Activated effector memory CD4-positive, alpha-beta T cell treated with anti-CD3 and anti-CD28 coated beads, Interleukin-2, amount 50 U/mL, for 16 hours (primary cell): ENCODE results near the gene PKP4.

Experiments used
- DNase-seq: peaks from one replicate; pipeline ENCODE4 v3.0.0-alpha.2; 2020

PKP4 gene

DNA sequence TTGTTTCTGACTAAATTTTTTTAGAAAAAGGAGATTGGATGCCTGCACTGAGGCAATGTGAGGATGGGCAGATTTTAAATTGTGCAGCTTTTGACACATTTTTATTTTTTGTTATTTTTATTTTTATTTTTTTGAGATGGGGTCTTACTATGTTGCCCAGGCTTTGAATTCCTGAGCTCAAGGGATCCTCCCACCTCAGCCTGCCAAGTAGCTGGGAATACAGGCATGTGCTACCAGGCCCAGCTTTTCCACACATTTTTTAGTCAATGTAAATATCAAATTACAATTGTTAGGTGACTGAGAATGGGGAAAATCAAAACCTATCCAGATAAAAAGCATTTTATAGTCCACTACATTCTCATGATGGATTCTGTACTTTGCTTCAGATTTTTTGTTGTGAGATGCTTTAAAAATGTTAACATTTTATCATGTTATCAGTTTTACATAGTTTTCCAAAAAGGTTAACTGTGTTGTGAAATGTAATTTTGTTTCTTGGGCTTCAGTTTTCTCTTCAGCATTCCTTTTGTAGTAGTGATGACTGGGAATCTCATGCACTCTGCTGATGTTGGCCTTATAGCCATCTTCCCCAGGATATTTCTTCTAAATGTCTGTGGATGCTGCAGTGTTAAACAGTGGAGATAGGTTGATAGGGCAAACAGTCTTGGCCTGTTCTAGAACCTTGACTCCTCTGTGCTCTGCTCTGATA, 41.4 kb downstream of the PKP4 start:
- DNase-seq = no peak

DNA sequence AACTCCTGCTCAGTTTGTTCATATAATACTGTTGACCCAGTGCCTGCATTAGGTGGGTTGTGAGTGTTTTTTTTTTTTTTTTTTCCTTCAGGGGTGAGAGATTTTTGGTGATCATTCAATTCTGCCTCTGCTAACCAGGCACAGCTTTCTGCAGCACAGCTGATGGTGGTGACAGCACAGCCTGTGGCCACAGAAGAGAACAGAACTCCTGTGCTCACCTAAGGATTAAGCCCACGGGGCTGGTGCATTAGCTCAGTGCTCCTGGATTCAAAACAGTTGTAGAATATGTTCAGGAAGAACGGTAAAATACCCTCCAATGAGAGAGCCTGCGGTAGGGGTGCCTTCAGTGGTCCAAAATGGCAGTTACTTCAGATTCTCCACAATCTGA, 42.0 kb downstream of the PKP4 start:
- no peak for DNase-seq

DNA sequence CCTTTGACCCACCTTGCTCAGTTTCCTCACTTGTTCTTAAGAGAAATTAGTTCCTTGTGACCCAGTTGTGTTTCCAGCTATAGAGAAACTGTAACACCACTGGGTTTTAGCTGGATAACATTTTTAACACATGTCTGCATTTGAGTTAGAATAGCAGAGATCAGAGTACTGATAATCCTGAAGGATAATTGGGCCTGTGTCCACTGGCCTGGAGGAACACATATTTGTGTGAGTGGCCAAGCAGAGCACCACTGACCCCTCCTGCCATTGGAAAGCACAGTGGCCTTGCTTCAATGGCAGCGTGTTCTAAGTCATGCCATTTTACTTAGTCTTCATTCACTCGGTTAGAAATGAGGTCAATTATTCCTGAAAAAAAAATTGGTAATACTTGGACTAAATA, 42.6 kb downstream of the PKP4 start:
- DNase-seq = no peak

DNA sequence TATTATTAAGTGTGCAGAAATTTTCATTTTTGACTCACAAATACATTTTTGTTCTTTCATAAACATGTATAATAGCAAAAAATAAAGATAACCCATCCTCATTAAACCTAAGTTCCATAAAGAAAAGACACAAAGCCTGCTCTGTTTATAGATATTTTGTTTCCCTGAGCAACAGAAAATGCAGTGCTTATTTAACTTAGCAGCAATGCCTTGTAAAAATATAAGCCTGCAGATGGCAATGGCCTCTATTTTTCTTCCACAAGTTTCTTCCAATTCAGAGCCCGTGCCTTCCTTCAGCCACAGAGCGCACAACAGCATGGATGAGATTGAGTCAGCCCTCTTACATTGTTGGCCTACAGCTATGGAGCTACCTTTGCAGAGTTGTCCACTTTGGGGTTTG, 43.6 kb downstream of the PKP4 start:
- no peak for DNase-seq

DNA sequence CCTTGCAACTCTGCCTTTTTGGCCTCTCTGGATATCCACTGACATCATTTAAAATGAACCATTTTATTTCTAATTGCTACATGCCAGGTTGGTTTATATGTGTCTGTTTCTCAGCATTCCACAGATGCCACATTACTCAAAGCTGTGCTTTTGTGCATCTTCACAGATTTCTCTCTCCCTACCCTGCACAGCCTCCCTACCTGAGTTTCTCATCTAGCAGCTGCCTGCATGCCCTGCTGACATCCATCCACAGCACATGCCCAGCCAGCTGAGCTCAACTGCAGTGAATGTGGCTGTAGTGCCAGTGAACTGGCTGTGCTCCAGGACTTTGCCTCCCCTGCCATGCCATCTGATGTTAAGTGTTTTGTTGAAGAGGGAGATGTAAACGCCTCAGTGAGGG, 44.5 kb downstream of the PKP4 start:
- no peak for DNase-seq

DNA sequence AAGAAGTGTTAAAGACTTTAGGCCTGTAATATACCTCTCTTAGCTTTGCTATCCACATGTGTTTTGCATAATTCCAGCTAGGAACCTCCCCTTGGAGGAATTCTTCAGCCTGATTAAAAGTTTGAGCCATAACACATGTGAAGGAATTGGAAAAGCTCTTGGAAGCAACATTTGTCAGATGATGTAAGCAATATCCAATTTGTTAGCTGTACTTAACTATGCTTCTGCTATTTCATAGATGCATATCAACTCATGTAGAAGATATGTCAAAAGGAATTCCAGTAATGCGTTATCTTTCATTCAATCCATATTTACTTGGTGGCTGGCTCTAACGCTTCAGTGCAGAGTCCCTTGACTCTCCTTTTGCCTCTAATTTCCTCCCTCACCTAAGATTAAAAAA, 46.2 kb downstream of the PKP4 start:
- DNase-seq = no peak

DNA sequence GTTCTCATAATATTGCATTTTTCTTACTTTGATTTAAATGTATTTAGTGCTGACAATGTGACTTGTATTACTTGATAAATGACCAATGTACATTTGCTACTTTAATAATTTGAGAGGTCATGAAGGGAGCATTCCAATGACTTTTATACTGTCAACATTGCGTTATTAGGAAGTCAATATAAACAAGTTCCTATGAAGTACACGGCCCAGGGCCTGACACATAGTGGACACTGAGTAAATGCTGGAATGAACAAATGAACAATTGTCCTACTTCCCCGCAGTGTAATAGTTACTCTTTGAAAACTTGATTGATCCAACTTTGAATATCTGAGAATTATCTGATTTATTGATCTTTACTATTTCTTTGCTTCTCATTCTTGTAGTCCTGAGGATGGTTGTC, 47.3 kb downstream of the PKP4 start:
- DNase-seq = no peak

DNA sequence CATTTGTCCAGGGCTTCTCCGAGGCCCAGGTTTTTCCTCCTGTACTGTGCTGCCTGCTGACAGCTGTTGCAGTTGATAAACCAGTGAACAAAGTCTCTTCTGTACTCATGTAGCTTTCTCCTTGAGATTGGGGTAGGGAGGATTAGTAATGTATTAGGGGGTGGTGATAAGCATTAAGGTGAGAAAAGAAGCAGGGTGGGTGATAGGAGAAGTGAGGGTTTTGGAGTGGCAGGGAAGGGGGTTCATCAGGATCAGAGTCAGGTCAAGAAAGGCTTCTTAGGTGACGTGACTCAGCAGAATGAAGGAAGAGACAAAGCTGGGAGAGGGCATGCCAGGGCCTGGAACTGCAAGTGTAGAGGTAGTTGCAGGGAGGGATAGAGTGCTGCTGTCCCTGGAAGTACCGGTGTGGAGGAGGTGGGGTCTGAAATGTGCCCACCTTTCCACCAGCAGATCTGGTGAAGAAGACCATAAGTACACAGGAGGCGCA, 48.7 kb downstream of the PKP4 start:
- DNase-seq = no peak

DNA sequence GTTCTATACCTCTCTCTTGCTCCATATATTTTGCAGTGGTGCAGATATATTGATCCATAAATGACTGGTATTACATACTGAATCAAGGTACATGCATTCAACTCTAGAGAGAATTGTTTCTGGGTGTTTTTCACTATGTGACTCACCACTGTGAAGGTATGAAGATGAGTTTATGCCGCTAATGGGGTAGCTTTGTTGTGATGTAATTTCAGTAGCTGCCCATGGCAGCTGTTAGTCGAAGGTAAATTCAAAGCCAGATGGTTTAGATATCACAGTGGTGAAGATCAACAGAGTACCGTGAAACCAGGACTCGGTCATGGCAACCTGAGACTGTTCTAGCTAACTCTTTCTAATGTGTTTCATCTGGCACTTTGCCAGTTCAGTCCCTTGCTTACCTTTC, 50.4 kb downstream of the PKP4 start:
- DNase-seq = no peak

DNA sequence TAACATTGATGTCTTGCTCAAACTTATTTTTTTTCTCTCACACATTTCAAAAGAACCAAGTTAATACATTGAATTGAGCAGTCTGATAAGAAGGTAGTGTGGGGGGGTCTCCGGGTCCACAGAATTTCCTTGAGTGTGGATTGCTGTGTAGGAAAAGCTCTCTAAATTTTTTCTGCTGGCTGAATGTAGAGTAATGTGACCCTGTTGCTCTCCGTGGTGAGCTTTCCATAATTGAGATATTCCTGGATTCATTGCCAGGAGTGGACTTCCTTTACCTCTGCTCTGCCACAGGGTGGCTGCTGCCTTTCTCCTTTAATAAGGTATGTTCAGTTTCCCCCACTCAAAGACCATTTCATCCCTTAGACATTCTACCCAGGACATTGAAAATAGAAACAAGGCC, 50.9 kb downstream of the PKP4 start:
- no peak for DNase-seq

DNA sequence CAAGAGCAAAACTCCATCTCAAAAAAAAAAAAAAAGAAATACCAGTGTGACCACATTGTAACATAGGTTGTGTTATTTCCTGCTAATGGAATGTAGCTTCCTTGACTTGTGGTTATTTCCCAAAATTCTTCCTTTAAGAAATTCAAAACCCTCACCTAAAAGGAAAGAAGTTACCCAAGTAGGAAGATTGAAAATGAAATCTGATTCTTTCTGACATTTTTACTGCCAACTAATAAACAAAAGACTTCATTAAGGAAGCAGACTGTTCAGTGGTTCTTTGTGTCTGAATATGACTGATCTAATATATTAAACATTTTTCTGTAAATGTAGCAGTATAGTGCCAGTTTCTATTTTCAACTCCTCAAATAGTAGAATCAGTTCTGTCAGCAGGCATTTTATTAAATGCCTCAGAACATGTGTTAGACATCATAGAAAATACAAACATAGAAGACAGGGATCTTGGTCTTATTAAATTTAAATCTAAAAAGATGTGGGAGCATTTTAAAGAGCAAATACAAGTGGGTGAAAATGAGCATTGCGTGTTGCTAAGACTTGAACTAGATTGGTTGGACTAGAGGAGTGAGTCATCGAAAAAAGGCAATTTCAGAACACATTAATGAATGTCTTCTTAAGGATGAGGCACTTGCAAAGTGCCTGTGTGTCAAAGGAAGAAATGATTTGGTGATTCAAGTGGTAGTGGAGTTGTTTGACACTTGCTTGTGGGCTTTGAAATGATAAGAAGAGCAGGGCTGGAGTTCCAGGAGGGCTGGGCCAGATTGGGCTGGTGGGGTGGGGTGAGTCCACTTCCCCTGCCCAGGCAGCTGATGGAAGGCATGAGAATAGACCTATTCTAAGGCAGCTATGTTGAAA, 53.4 kb downstream of the PKP4 start:
- no peak for DNase-seq

DNA sequence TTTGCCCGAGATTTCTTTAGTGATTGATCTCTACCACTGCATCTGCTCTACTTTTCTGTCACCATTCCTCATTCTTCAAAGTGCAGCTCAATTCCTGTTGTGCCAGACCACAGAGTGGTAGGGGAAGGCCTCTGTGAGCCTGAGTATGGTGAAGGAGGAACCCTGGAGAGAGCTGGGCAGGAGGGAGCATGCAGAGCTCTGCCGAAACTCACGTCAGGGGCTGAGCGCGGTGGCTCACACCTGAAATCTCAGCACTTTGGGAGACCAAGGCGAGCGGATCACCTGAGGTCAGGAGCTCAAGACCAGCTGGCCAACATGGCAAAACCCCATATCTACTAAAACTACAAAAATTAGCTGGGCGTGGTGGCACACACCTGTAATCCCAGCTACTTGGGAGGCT, 54.1 kb downstream of the PKP4 start:
- DNase-seq = no peak

DNA sequence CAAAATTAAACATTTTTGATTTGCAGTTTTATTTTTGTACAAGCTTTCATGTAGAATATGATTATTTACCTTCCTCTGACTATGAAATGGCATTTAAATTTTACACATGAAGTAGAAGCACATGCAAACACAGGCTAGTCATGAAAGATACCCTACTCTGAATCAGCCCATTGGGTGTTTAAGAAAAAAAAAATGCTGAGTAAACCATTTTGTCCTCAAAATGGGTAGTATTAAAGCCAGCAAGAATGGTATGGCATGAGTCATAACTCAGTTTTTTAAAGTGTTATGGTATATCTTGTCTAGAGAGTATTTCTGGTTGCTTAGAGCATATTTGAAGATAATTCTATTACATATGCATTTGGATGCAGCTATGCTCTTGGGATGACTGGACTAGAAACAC, 55.0 kb downstream of the PKP4 start:
- DNase-seq = no peak

DNA sequence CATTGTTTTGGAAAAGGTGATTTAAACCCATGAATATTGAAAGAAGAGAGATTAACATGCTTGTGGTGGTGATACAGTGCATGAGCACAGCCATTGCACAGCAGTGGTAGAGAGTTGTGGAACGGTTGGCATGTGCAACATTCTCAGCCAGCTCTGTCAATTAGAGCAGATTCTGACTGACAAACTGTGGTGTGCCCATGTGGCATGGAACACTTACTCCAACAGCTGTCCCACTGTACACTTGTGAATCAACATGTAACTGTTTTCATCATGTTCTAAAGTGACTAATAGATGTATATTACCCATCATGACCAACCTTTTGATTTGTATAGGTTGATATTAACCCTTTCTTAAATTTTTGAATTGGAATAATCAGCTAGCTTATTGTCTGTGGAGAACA, 55.6 kb downstream of the PKP4 start:
- DNase-seq = no peak

DNA sequence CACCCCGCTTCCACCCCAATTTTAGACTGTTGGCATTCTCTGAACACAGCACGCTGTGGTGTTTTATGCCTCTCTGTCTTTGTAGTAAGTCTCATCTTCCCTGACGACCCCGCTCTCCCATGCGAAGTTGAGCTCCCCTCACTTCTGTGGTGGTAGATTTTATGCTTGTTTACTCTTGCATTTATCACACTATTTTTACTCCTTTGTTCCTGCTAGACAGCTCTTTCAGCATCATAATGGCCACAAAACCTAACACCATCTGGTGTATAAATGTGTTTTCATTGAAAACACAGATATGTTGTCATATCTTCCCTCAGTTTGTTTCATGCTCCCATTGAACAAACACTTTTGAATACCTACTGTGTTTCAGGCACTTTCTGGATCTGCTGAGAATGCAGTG, 57.1 kb downstream of the PKP4 start:
- no peak for DNase-seq

DNA sequence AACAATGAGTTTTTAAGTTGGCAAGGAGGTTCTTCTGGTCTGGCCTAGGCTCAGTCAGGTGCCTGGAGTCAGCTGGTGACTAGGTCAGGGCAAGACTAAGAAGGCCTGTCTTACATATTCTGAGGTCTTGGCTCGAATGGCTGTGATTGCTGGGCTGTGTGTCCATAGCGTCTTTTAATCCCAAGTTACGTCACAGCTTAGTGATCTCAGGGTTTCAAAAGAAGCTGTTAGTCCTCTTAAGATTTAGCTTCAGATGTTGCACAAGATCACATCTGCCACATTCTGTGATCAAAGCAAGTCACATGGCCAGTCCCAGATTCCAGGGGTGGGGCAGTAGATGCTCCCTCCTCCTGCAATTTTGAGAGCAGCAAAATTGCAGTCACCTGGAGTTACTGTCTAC, 61.3 kb downstream of the PKP4 start:
- no peak for DNase-seq

DNA sequence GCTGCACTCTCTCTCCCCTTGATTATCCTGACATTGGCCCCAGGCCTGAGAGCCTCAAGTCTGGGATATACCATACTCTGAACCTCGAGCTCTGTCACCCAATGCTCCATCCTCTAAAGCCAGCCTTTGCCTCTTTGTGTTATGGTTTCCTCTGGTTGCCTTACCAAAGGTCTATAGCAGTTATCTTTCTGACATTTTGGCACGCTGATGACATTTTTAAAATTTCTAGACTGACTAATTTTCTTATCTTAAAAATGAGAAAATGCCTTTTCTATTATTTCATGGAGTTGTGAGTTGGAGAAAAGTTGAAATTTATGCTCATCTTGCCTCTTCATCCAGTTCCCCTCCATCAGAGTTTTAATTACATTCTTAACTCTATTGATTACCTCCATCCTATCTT, 62.7 kb downstream of the PKP4 start:
- DNase-seq = no peak

DNA sequence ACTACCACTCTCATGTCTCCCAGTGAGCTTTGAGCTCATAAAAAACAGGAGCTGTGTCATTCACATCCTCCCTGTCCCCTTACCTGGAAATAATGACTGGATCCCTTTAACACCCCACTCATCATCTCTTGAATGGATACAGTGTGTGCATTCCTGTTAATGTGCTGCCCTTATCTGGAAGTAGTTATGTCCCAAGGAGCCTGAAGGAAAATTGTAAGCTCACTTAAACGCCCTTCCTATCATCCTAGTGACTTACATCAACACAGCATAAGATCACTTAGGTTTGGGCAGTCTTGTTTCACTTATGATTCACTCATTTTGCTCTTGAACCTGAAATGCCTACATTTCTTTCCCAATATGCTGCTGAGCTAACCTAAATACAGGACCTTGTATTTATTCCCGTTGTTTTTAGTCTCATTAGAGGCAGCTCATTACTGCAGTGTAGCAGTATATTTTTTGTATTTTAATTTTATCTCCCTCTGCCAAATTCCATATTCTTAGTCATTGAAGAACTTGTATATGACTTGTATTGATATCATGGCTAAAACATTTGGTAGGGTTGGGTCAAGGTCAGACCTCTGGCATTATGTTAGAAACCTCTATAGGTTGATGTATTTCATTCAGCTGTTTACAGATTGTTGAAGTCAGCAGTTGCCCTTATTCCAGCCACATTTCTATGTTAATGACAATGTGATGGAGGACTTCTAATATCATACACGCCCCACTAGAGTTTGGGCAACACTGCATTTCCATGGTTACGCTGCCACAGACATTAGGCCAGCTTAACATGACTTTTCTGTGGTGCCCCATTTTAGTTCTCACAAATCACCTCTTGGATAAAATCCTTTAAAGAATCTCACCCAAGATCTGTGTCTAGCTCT, 72.9 kb downstream of the PKP4 start:
- no peak for DNase-seq

DNA sequence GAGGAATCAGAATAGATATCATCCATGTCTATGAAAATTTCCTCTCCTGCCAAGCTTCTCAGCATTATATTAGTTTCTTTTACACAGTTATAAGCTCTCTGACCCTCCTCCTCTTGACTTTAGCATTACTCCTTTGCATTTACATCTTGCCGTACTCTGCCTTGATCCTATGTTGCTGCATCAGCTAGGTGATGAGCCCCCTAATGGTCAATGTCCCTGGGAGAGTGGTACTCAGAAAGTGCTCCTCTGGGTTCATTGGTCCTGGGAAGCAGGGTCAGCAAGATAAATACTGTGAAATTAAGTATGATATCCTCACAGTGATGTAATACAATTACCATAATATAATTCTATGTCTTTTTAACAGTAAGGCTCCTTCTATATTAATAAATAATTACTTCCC, 74.1 kb downstream of the PKP4 start:
- DNase-seq = no peak

DNA sequence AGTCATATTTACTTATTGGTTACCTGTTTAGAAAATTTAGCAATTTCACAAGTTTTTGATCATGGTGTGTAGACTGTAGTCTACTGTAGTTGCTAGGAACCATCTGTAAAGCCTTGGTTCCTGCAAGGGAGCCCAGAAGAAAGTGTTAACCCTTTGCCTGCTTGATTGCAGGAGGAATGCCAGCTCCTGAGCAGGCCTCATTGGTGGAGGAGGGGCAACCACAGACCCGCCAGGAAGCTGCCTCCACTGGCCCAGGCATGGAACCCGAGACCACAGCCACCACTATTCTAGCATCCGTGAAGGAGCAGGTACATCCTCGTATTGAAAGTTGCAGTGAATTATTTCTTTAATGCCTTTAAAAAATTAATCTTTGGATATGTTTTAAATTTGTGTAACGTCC, 76.3 kb downstream of the PKP4 start:
- DNase-seq = no peak

DNA sequence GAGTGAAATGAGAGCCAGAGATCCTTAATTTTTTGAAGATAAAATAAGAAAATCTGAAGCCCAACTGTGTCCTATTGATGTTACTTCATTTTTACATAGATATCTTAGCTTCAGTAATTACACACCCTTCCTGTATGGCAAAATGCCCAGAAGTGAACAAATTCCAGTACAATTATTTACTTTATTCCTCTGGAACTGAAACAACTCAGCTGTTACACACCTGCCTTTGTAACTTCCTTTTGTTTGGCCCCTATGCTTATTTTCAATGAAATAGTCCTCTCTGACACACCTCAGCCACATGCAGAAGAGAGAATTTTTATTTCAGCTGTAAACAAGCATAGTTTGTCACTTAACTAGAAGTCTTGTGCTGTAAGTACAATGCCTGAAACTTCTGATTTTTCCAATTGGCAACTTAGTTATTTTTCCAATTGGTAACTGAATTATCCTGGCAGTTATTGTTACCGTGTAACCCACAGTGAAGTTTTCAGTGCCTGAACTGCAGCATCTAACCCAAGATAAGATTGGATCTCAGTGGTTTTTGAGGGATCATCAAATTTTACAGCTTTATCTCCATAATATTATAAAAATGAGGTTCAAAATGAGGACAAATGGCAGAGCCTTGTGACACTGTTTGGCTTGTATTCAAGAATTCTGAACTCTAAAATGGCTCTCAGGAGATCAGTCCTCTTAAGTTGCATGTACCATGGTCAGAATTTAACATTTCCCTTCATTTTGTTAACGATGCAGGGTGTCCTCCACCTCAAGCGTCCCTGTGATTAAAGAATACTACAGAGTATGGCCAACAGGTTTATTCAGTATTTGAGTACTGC, 82.6 kb downstream of the PKP4 start:
- no peak for DNase-seq

DNA sequence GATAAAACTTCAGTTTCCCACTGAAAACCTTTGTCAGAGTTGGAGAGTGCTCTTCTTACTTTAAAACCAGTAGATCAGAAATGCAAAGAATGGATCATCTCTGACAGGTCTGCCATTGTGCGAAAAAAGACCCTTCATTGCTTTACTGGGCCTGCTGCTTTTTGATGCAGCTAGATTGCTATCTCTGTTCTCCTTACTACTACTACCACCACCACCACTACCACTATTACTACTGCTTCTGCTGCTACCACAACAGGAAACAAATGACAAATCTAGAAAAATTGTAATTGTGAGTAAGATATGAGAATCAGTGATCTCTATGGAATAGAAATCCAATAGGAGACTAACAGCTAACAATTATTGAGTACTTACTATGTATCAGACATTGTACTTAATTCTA, 85.8 kb downstream of the PKP4 start:
- DNase-seq = no peak

DNA sequence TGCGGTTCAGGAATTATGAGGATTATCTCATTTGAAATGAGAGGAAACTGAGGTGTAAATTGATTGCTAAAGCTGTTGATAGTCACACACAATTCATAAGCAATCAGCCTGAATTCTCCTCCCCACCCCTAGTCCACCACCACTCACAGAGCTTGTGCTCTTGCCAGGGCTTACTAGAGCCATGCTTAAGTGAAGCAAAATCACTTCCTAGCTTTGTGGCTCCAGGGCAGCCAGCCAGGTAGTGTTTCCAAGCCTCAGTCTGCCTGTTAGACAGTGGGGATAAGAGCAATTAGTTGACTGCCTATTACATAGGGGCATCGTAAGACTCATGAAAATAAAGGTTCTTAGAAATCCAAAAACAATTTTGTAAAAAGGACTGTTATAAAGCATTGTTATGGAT, 87.2 kb downstream of the PKP4 start:
- no peak for DNase-seq
